Measurements from ENCODE around the gene RER1.

Gene RER1

DNA sequence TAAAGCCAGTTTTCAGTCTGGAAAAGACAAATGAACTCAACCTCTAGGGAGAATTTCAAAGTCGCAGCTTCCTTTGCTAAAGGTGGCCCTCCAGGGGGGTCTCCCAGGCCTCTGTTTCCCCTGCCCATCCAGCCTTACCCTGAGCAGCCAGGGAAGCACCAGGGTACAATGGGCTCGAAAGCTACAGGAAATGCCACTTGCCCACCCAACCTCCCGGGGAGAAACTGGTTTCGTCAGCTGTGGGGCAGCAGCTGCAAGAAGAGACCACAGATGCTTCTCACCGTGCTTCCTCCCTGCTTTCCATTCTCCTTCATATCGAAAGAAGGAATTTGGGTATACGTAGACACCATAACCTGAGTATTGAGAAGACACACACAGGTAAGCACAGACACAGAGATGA lies 2.0 kb upstream of the RER1 start:
- H3K27ac ChIP-seq (ENCODE audit: low read length): no peak overlapping the region
- no peak overlapping the region for H3K9ac ChIP-seq (ENCODE audit: low read depth, low read length)
- no peak overlapping the region for H3K4me3 ChIP-seq (ENCODE audit: low read length)
- no peaks in the 10 kb centered on the region for H3K27me3 ChIP-seq (ENCODE audit: insufficient read depth, low read length)
- peaks cover 17% of the 10 kb centered on the region for H3K36me3 ChIP-seq (ENCODE audit: insufficient read depth, low read depth, low read length)
- H3K9me3 ChIP-seq (ENCODE audit: insufficient read depth, low read depth, low read length): no peaks in the 10 kb centered on the region
- peaks cover 7% of the 10 kb centered on the region for H3K4me1 ChIP-seq (ENCODE audit: insufficient read depth, low read length)

- peak overlapping the region; percentile 90 for H3K4me3 ChIP-seq (ENCODE audit: low read length)
- H3K9ac ChIP-seq (ENCODE audit: low read depth, low read length): peak overlapping the region; percentile 74
- no peaks in the 10 kb centered on the region for H3K27me3 ChIP-seq (ENCODE audit: insufficient read depth, low read length)
- H3K27ac ChIP-seq (ENCODE audit: low read length): no peak overlapping the region
- H3K4me1 ChIP-seq (ENCODE audit: insufficient read depth, low read length): peaks cover 7% of the 10 kb centered on the region
- no peaks in the 10 kb centered on the region for H3K9me3 ChIP-seq (ENCODE audit: insufficient read depth, low read depth, low read length)
- H3K36me3 ChIP-seq (ENCODE audit: insufficient read depth, low read depth, low read length): peaks cover 37% of the 10 kb centered on the region
Measured at GRCh38 chr1:2391931-2392509, 379 bp downstream of the RER1 start.

GRCh38 chr1:2392686-2393085 lies 1.0 kb downstream of the RER1 start:
- no peaks in the 10 kb centered on the region for H3K27me3 ChIP-seq (ENCODE audit: insufficient read depth, low read length)
- H3K27ac ChIP-seq (ENCODE audit: low read length): no peak overlapping the region
- H3K9me3 ChIP-seq (ENCODE audit: insufficient read depth, low read depth, low read length): no peaks in the 10 kb centered on the region
- H3K4me3 ChIP-seq (ENCODE audit: low read length): peak overlapping the region; percentile 90
- peaks cover 7% of the 10 kb centered on the region for H3K4me1 ChIP-seq (ENCODE audit: insufficient read depth, low read length)
- peaks cover 41% of the 10 kb centered on the region for H3K36me3 ChIP-seq (ENCODE audit: insufficient read depth, low read depth, low read length)
- peak overlapping the region; percentile 74 for H3K9ac ChIP-seq (ENCODE audit: low read depth, low read length)

DNA sequence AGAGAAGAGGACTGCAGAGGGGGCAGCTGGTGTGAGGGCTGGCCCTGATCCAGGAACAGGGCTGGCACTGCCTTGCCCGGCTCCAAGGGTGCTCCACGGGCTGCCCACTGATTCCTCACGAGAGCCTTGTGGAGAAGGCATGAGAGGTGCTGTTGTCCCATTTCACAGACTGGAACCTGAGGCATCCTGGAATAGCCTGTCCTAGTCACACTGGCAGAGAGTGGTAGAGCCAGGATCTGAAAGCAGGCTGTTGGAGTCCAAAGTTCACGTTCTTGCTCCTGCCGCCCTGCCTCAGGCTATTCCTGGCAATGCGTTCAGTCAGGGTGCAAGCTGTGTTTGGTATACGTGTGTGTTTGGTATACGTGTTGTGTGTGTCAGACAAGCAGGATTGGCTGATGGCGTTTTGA lies 1.8 kb downstream of the RER1 start:
- H3K27me3 ChIP-seq (ENCODE audit: insufficient read depth, low read length): no peaks in the 10 kb centered on the region
- H3K27ac ChIP-seq (ENCODE audit: low read length): no peak overlapping the region
- no peak overlapping the region for H3K4me3 ChIP-seq (ENCODE audit: low read length)
- no peak overlapping the region for H3K9ac ChIP-seq (ENCODE audit: low read depth, low read length)
- H3K9me3 ChIP-seq (ENCODE audit: insufficient read depth, low read depth, low read length): no peaks in the 10 kb centered on the region
- H3K36me3 ChIP-seq (ENCODE audit: insufficient read depth, low read depth, low read length): peaks cover 46% of the 10 kb centered on the region
- H3K4me1 ChIP-seq (ENCODE audit: insufficient read depth, low read length): peaks cover 7% of the 10 kb centered on the region

- Histone ChIP-seq H3K4me1 (ENCODE audit: insufficient read depth, low read length) (peaks cover 7% of the 10 kb centered on the region), H3K27me3 (ENCODE audit: insufficient read depth, low read length) (no peaks in the 10 kb centered on the region), H3K9me3 (ENCODE audit: insufficient read depth, low read depth, low read length) (no peaks in the 10 kb centered on the region), H3K27ac (ENCODE audit: low read length) (no peak overlapping the region), H3K36me3 (ENCODE audit: insufficient read depth, low read depth, low read length) (peaks cover 53% of the 10 kb centered on the region), H3K4me3 (ENCODE audit: low read length) (no peak overlapping the region), H3K9ac (ENCODE audit: low read depth, low read length) (no peak overlapping the region)
Measured at GRCh38 chr1:2394220-2394619, 2.6 kb downstream of the RER1 start.

- no peak overlapping the region for H3K9ac ChIP-seq (ENCODE audit: low read depth, low read length)
- peaks cover 59% of the 10 kb centered on the region for H3K36me3 ChIP-seq (ENCODE audit: insufficient read depth, low read depth, low read length)
- peaks cover 7% of the 10 kb centered on the region for H3K4me1 ChIP-seq (ENCODE audit: insufficient read depth, low read length)
- no peaks in the 10 kb centered on the region for H3K9me3 ChIP-seq (ENCODE audit: insufficient read depth, low read depth, low read length)
- H3K27ac ChIP-seq (ENCODE audit: low read length): no peak overlapping the region
- H3K27me3 ChIP-seq (ENCODE audit: insufficient read depth, low read length): no peaks in the 10 kb centered on the region
- no peak overlapping the region for H3K4me3 ChIP-seq (ENCODE audit: low read length)
Measured at GRCh38 chr1:2394761-2395160, 3.1 kb downstream of the RER1 start.

DNA sequence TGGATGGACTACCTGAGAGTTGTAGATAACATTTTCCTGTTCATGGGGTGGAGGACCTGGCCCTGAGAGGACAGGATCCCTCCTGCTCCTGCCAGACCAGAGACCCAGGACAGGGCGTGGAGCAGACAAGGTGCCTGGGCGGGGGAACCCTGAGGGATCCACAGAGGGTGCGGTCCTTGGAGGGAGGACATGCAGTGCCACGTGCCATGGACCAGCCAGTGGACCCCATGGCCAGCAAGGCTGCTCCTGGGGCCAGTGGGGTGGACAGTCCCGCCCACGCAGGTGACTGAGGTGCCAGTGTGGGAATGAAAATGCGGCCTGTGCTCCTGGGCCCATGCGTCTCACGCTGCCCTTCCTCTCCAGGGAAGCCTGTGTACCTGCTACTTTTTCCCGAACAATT lies 3.6 kb downstream of the RER1 start:
- Histone ChIP-seq H3K4me1 (ENCODE audit: insufficient read depth, low read length) (peaks cover 6% of the 10 kb centered on the region), H3K36me3 (ENCODE audit: insufficient read depth, low read depth, low read length) (peaks cover 63% of the 10 kb centered on the region), H3K9ac (ENCODE audit: low read depth, low read length) (no peak overlapping the region)

GRCh38 chr1:2396059-2396458 lies 4.4 kb downstream of the RER1 start:
- Histone ChIP-seq H3K36me3 (ENCODE audit: insufficient read depth, low read depth, low read length) (peaks cover 69% of the 10 kb centered on the region), H3K27ac (ENCODE audit: low read length) (no peak overlapping the region), H3K4me1 (ENCODE audit: insufficient read depth, low read length) (peaks cover 4% of the 10 kb centered on the region; the same call in 1 of the 2 replicates), H3K4me3 (ENCODE audit: low read length) (no peak overlapping the region), H3K9me3 (ENCODE audit: insufficient read depth, low read depth, low read length) (no peaks in the 10 kb centered on the region), H3K9ac (ENCODE audit: low read depth, low read length) (no peak overlapping the region), H3K27me3 (ENCODE audit: insufficient read depth, low read length) (no peaks in the 10 kb centered on the region)

More for the DNA sequence above, 3.6 kb downstream of the RER1 start:
- Histone ChIP-seq H3K27me3 (ENCODE audit: insufficient read depth, low read length) (no peaks in the 10 kb centered on the region), H3K9me3 (ENCODE audit: insufficient read depth, low read depth, low read length) (no peaks in the 10 kb centered on the region), H3K27ac (ENCODE audit: low read length) (no peak overlapping the region), H3K4me3 (ENCODE audit: low read length) (no peak overlapping the region)

- Histone ChIP-seq H3K4me1 (ENCODE audit: insufficient read depth, low read length) (peaks cover 4% of the 10 kb centered on the region; the same call in 1 of the 2 replicates), H3K4me3 (ENCODE audit: low read length) (no peak overlapping the region), H3K9me3 (ENCODE audit: insufficient read depth, low read depth, low read length) (no peaks in the 10 kb centered on the region), H3K27me3 (ENCODE audit: insufficient read depth, low read length) (no peaks in the 10 kb centered on the region), H3K27ac (ENCODE audit: low read length) (no peak overlapping the region), H3K9ac (ENCODE audit: low read depth, low read length) (no peak overlapping the region), H3K36me3 (ENCODE audit: insufficient read depth, low read depth, low read length) (peaks cover 71% of the 10 kb centered on the region)
Measured at GRCh38 chr1:2396476-2396875, 4.8 kb downstream of the RER1 start.

- no peak overlapping the region for H3K9ac ChIP-seq (ENCODE audit: low read depth, low read length)
- H3K4me3 ChIP-seq (ENCODE audit: low read length): no peak overlapping the region
- H3K36me3 ChIP-seq (ENCODE audit: insufficient read depth, low read depth, low read length): peaks cover 78% of the 10 kb centered on the region
- no peaks in the 10 kb centered on the region for H3K27me3 ChIP-seq (ENCODE audit: insufficient read depth, low read length)
- no peaks in the 10 kb centered on the region for H3K9me3 ChIP-seq (ENCODE audit: insufficient read depth, low read depth, low read length)
- no peak overlapping the region for H3K27ac ChIP-seq (ENCODE audit: low read length)
- H3K4me1 ChIP-seq (ENCODE audit: insufficient read depth, low read length): peaks cover 4% of the 10 kb centered on the region; the same call in 1 of the 2 replicates
Measured at GRCh38 chr1:2397007-2397679, 5.5 kb downstream of the RER1 start.

DNA sequence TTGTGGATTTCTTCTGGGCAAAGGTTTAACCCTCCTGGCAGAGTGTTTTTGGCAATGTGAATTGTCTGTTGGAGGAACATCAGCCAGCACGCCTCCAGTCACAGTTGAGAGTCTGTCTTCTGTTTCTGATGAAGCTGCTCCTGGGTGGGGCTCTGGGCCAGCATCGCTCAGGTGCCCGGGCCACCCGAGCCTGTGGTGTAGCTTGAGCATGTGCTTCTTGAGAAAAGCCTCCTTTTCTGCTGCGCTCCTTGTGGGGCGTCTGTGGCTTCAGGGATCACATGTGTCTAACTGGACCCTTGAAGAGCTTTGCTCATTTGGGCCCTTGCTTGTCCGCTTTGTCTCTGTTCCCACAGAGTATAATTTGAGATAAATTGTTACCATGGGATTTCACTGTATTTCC lies 7.2 kb downstream of the RER1 start:
- H3K36me3 ChIP-seq (ENCODE audit: insufficient read depth, low read depth, low read length): peaks cover 84% of the 10 kb centered on the region
- H3K9ac ChIP-seq (ENCODE audit: low read depth, low read length): no peak overlapping the region
- no peaks in the 10 kb centered on the region for H3K9me3 ChIP-seq (ENCODE audit: insufficient read depth, low read depth, low read length)
- H3K27ac ChIP-seq (ENCODE audit: low read length): no peak overlapping the region
- no peaks in the 10 kb centered on the region for H3K4me1 ChIP-seq (ENCODE audit: insufficient read depth, low read length)
- H3K4me3 ChIP-seq (ENCODE audit: low read length): no peak overlapping the region
- H3K27me3 ChIP-seq (ENCODE audit: insufficient read depth, low read length): no peaks in the 10 kb centered on the region

GRCh38 chr1:2399890-2400575 lies 8.4 kb downstream of the RER1 start:
- H3K4me3 ChIP-seq (ENCODE audit: low read length): no peak overlapping the region
- H3K9me3 ChIP-seq (ENCODE audit: insufficient read depth, low read depth, low read length): no peaks in the 10 kb centered on the region
- H3K27ac ChIP-seq (ENCODE audit: low read length): no peak overlapping the region
- peaks cover 87% of the 10 kb centered on the region for H3K36me3 ChIP-seq (ENCODE audit: insufficient read depth, low read depth, low read length)
- H3K9ac ChIP-seq (ENCODE audit: low read depth, low read length): no peak overlapping the region
- no peaks in the 10 kb centered on the region; the same call in 1 of the 2 replicates for H3K4me1 ChIP-seq (ENCODE audit: insufficient read depth, low read length)
- no peaks in the 10 kb centered on the region for H3K27me3 ChIP-seq (ENCODE audit: insufficient read depth, low read length)
